GM21423 (cell line): ENCODE measurements around the gene RAET1G.

ENCODE experiments used
- ATAC-seq: cut with Tn5 transposase; IDR thresholded peaks from one replicate; pipeline ENCODE4 v1.9.1; 2021; ENCODE audit warnings: mild to moderate bottlenecking, moderate library complexity; ENCODE audit not compliant: unreplicated experiment

Gene RAET1G

DNA sequence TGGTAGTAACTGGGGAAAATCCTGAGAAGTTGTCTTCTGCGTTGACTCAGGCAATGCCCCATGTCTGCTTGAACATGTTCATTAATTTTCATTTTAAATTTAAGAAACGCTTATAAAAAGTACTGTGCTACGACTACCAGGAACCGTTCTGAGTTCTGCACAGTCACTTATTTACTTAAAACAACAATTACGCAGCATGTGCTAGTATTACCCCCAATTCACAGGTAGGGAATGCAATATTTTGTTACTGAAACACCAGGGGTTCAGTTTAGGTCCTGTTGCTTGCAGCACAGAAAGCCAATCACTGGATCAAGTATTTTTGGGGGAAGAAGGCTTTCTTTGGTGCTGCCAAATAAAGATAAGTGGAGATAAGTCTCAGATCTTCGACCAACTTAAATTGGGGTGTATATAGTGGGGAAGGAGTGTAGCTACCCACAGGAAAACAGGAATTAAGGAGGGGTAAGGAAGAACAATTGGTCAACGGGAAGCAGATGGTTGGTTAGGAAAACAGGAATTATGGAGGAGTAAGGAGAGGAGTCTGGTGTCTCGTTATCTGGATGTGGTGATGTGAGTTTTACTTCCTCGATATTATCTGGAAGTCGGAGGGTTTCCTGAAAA is 53.5 kb downstream of the RAET1G start:
- ATAC-seq = no peak

DNA sequence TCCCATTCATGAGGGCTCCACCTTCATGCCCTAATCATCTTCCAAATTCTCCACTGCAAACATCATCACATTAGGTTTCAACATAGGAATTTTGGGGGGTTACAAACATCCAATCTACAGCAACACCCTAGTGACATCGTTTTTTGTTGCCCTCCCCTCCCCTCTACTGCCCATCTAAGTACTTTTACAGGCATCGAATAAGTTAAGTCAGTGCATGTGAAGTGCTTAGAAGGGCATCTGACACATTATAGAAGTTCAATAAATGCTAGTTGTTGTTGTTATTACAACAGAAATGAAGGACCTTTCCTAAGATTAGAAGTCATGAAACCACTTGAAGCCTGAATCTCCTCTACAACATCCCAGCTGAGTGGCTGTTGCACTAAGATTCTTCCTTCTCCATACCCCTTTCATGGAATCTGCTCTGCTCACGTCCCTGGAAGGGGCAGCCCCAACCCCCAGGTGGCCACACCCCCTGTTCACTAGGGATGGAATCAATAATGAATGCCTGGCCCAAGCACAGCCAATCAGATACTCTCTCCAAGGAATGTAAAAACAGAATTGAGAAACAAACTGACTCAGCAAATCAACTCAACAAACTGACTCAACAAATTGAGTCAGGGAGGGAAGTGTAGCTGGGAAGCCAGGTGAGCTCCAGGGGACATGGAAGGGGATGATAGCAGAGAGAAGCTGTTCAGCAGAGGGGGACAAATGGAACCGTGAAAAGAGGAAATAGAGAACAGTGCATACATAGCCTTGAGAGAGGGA is 54.9 kb downstream of the RAET1G start:
- ATAC-seq = no peak
